Endothelial cell of umbilical vein (primary cell): ENCODE results near the gene KMT2C. TPM values are rescaled to one million over a fixed set of nuclear protein-coding genes. Genes with fewer than 3 reads are reported as not detected.

Source experiments
- BruUV-seq: library from RNA; stranded (reverse); fragments of 400-500 nt; replicated peaks from 2 replicates; lab custom pipeline; 2021; lab: Mats Ljungman, UMichigan
- CTCF ChIA-PET: fragments of 300-600, 350-600 bp; sonication (Branson Sonifier 250); formaldehyde crosslinking; loops from one replicate; lab custom pipeline; 2021; ENCODE audit warnings: antibody characterized with exemption, inconsistent platforms; lab: Charles Lee
- POLR2A ChIA-PET: fragments of 300-600, 350-600 bp; sonication (Branson Sonifier 250); formaldehyde crosslinking; loops from one replicate; lab custom pipeline; 2021; ENCODE audit warnings: antibody characterized with exemption, inconsistent platforms; lab: Charles Lee
- DNase-seq: peaks from one replicate; pipeline ENCODE4 v3.0.0-alpha.2; 2011; ENCODE audit warnings: low read depth, low spot score
- FAIRE-seq: peaks from 2 replicates; lab custom pipeline; 2011; peaks lifted over from hg19 to GRCh38; lab: Jason Lieb, UNC
- H2AFZ ChIP-seq: 2 replicates; pipeline ENCODE4 v1.6.0; 2012; ENCODE audit warnings: low read depth, low read length, control low read depth, inconsistent platforms
- H3K27ac ChIP-seq: 2 replicates; pipeline ENCODE4 v1.5.1; 2011; ENCODE audit warnings: low read depth, mild to moderate bottlenecking, control low read depth, low read length, moderate library complexity; ENCODE audit not compliant: insufficient read depth
- H3K27me3 ChIP-seq, 2 experiments: 2 replicates each; pipeline versions ENCODE4 v1.6.0 to v1.6.1; 2011; ENCODE audit warnings: low read length in 2 of 2, mixed read lengths in 1 of 2; ENCODE audit not compliant: control insufficient read depth in 2 of 2, insufficient read depth in 2 of 2
- H3K36me3 ChIP-seq, 2 experiments: 2 replicates in 1 of 2; 3 replicates in 1 of 2; pipeline ENCODE4 v1.5.1; 2011; ENCODE audit warnings: low read length in 2 of 2, mild to moderate bottlenecking in 1 of 2, moderate library complexity in 1 of 2; ENCODE audit not compliant: control insufficient read depth in 2 of 2, insufficient read depth in 2 of 2; ENCODE audit errors: extremely low read depth in 1 of 2
- H3K4me1 ChIP-seq: 3 replicates; pipeline ENCODE4 v1.5.1; 2011; ENCODE audit warnings: mild to moderate bottlenecking, low read length; ENCODE audit not compliant: control insufficient read depth, insufficient read depth; ENCODE audit errors: extremely low read depth
- H3K4me2 ChIP-seq: 2 replicates; pipeline ENCODE4 v1.6.1; 2011; ENCODE audit warnings: low read length, control low read depth, mixed read lengths; ENCODE audit not compliant: insufficient read depth
- H3K4me3 ChIP-seq, 3 experiments: fragments of 200-600 bp in 1 of 3; sonication (generic), shearing (Covaris generic) in 1 of 3; replicated peaks in 1 of 3; 2 replicates each; pipeline ENCODE4 v1.5.1; 2011 to 2016; ENCODE audit warnings: control low read depth in 3 of 3, low read length in 3 of 3, mild to moderate bottlenecking in 2 of 3, inconsistent platforms in 1 of 3, low read depth in 1 of 3, moderate library complexity in 1 of 3; ENCODE audit not compliant: insufficient read depth in 1 of 3
- H3K79me2 ChIP-seq: 2 replicates; pipeline ENCODE4 v1.6.0; 2012; ENCODE audit warnings: low read length, inconsistent platforms; ENCODE audit not compliant: control insufficient read depth, insufficient read depth
- H3K9ac ChIP-seq: replicated peaks from 2 replicates; pipeline ENCODE3; 2011; ENCODE audit warnings: low read length, control low read depth; ENCODE audit not compliant: insufficient read depth; ENCODE audit errors: extremely low read depth
- H3K9me1 ChIP-seq: replicated peaks from 3 replicates; pipeline ENCODE4 v1.6.0; 2011; ENCODE audit warnings: mild to moderate bottlenecking, low read length; ENCODE audit not compliant: control insufficient read depth, insufficient read depth; ENCODE audit errors: extremely low read depth
- H3K9me3 ChIP-seq: replicated peaks from 2 replicates; pipeline ENCODE4 v1.5.1; 2012; ENCODE audit warnings: low read length, inconsistent platforms; ENCODE audit not compliant: control insufficient read depth, insufficient read depth
- H4K20me1 ChIP-seq: replicated peaks from 2 replicates; pipeline ENCODE3; 2011; ENCODE audit warnings: mild to moderate bottlenecking, low read length; ENCODE audit not compliant: control insufficient read depth, insufficient read depth; ENCODE audit errors: extremely low read depth
- CTCF ChIP-seq, 2 donors: IDR thresholded peaks; 1 replicate in 1 of 2; 2 replicates in 1 of 2; pipeline ENCODE4 v1.5.1; 2011; ENCODE audit warnings: low read length in 2 of 2, mild to moderate bottlenecking in 2 of 2, moderate library complexity in 2 of 2, control low read depth in 1 of 2, inconsistent platforms in 1 of 2, low read depth in 1 of 2; ENCODE audit not compliant: insufficient read depth in 1 of 2; ENCODE audit errors: extremely low read depth in 1 of 2
- FOS ChIP-seq: IDR thresholded peaks from 2 replicates; pipeline ENCODE4 v1.6.1; 2011; ENCODE audit warnings: mild to moderate bottlenecking, low read length, moderate library complexity, borderline replicate concordance; ENCODE audit not compliant: insufficient read depth
- JUN ChIP-seq: IDR thresholded peaks from 2 replicates; pipeline ENCODE4 v1.6.1; 2011; ENCODE audit warnings: borderline replicate concordance, low read depth; ENCODE audit not compliant: insufficient read length, insufficient read depth
- MAX ChIP-seq: IDR thresholded peaks from 2 replicates; pipeline ENCODE4 v1.6.1; 2011; ENCODE audit not compliant: insufficient read depth, insufficient read length
- MYC ChIP-seq: IDR thresholded peaks from one replicate; pipeline ENCODE4 v1.6.1; 2011; ENCODE audit warnings: mild to moderate bottlenecking, low read depth, low read length
- POLR2A ChIP-seq: IDR thresholded peaks from 2 replicates; pipeline ENCODE4 v1.6.1; 2012; ENCODE audit warnings: low read depth, mild to moderate bottlenecking, control low read depth, low read length
- dilution Hi-C: fragments of 300-500 bp; cut with MboI; formaldehyde crosslinking; loops from one replicate; pipeline ENCODE4 v1.15.0; 2019; ENCODE audit warnings: low sequenced_read_pairs; ENCODE audit not compliant: extremely low pct_ligation_motif_present
- intact Hi-C: fragments of 100-400 bp; cut with micrococcal nuclease; formaldehyde crosslinking; loops from one replicate; pipeline ENCODE4 v1.10.0; 2022
- polyA plus RNA-seq, 4 experiments: library from polyadenylated mRNA; depleted of rRNA in 3 of 4; stranded (reverse) in 3 of 4; unstranded in 1 of 4; fragments of >200 nt; gene quantifications; 2 replicates each; pipeline versions ENCODE4 v1.2.1 to v1.2.3, GENCODE V29; 2011 to 2012; ENCODE audit warnings: missing spikeins in 1 of 4
- small RNA-seq: library from RNA; depleted of rRNA; stranded (forward); fragments of <200 nt; gene quantifications from one replicate; pipeline ENCODE3, GENCODE V24; 2012; ENCODE audit warnings: low replicate concordance, low read depth; ENCODE audit not compliant: insufficient read depth, insufficient read length
- total RNA-seq: library from RNA; stranded (reverse); gene quantifications from 2 replicates; pipeline ENCODE4 v1.2.3, GENCODE V29; 2021

The KMT2C gene
- total and polyA plus RNA-seq, 2 donors (not counting 3 experiments of a cell fraction or from before 2014, with no cell fraction given), result 8.0 to 53.7 TPM

GRCh38 chr7:152085131-152085530 lies 350.7 kb downstream of the KMT2C start:
- DNase-seq (no peak), FAIRE-seq (no peak)
- H3K9me1 ChIP-seq, result no peaks in the 10 kb centered on the region
- no peak overlapping the region for H3K4me3 ChIP-seq
- no peak overlapping the region for H3K27ac ChIP-seq
- no peak overlapping the region for H2AFZ ChIP-seq
- no peak overlapping the region for H3K9ac ChIP-seq
- dilution Hi-C loops (no loop called here), intact Hi-C loops (no loop called here)
- no peak overlapping the region for H3K4me2 ChIP-seq
- POLR2A ChIA-PET, result no interaction called here
- no peaks in the 10 kb centered on the region for H3K9me3 ChIP-seq
- CTCF ChIA-PET, result no interaction called here
- no TSS peak for BruUV-seq
- H3K79me2 ChIP-seq, result no peaks in the 10 kb centered on the region
- H3K36me3 ChIP-seq, result no peaks in the 10 kb centered on the region
- TF ChIP-seq MYC, result no peak
- TF ChIP-seq CTCF (IDR thresholded peaks at IDR 0.05; ENCODE audit: extremely low read depth in 1 of 2, insufficient read depth in 1 of 2, low read depth in 1 of 2, low read length in 2 of 2), result no peak
- no peak for TF ChIP-seq JUN
- TF ChIP-seq FOS, result no peak
- TF ChIP-seq MAX, result no peak
- no peak for TF ChIP-seq POLR2A
- no peaks in the 10 kb centered on the region for H3K4me1 ChIP-seq
- H3K27me3 ChIP-seq, result no peaks in the 10 kb centered on the region
- H4K20me1 ChIP-seq, result no peaks in the 10 kb centered on the region

Small RNA genes lying within 50 kb of the gene (small RNA-seq; reads per million reads assigned to genes)
- gene AC104692.1 (not detected), gene AC104692.2 (not detected), gene RF00019 (not detected)

Other genes with a start within 250 kb of the KMT2C start
- gene XRCC2, start 240.1 kb upstream of the KMT2C start, total RNA-seq, result 8.5 and 8.8 TPM in 2 replicates
- 1.8 and 2.4 TPM in 2 replicates for gene XRCC2, start 240.1 kb upstream of the KMT2C start, polyA plus RNA-seq